HG03442 (cell line): ENCODE measurements around the gene PTPN2.

Experiments used
- ATAC-seq: cut with Tn5 transposase; IDR thresholded peaks from one replicate; pipeline ENCODE4 v1.9.1; 2021; ENCODE audit warnings: mild to moderate bottlenecking, moderate library complexity; ENCODE audit not compliant: unreplicated experiment

Gene PTPN2

GRCh38 chr18:12828116-12829051 lies 55.7 kb downstream of the PTPN2 start:
- ATAC-seq: no peak

- no peak for ATAC-seq
Observed at GRCh38 chr18:12827588-12827987, 56.4 kb downstream of the PTPN2 start.

GRCh38 chr18:12825230-12825629 lies 58.8 kb downstream of the PTPN2 start:
- no peak for ATAC-seq

GRCh38 chr18:12823892-12824291 lies 60.1 kb downstream of the PTPN2 start:
- ATAC-seq: no peak

- ATAC-seq: no peak
Observed at GRCh38 chr18:12821408-12821807, 62.6 kb downstream of the PTPN2 start.

GRCh38 chr18:12820506-12820905 lies 63.5 kb downstream of the PTPN2 start:
- ATAC-seq: no peak

GRCh38 chr18:12819841-12820240 lies 64.2 kb downstream of the PTPN2 start:
- no peak for ATAC-seq

GRCh38 chr18:12819322-12819721 lies 64.7 kb downstream of the PTPN2 start:
- ATAC-seq: peak; percentile 72

- no peak for ATAC-seq
Observed at GRCh38 chr18:12818243-12818642, 65.8 kb downstream of the PTPN2 start.

- no peak for ATAC-seq
Observed at GRCh38 chr18:12816451-12816850, 67.6 kb downstream of the PTPN2 start.

- ATAC-seq: no peak
Observed at GRCh38 chr18:12811191-12811950, 72.7 kb downstream of the PTPN2 start.

GRCh38 chr18:12803069-12803936 lies 80.7 kb downstream of the PTPN2 start:
- ATAC-seq: peak; percentile 63

- no peak for ATAC-seq
Observed at GRCh38 chr18:12802538-12802937, 81.5 kb downstream of the PTPN2 start.

GRCh38 chr18:12796448-12796847 lies 87.6 kb downstream of the PTPN2 start:
- ATAC-seq: no peak

GRCh38 chr18:12791610-12792009 lies 92.4 kb downstream of the PTPN2 start:
- ATAC-seq: no peak

- ATAC-seq: no peak
Observed at GRCh38 chr18:12786669-12787068, 97.4 kb downstream of the PTPN2 start.

GRCh38 chr18:12783524-12783923 lies 100.5 kb downstream of the PTPN2 start:
- no peak for ATAC-seq

- ATAC-seq: no peak
Observed at GRCh38 chr18:12782521-12782920, 101.5 kb downstream of the PTPN2 start.

GRCh38 chr18:12779456-12779855 lies 104.6 kb downstream of the PTPN2 start:
- ATAC-seq: no peak

- no peak for ATAC-seq
Observed at GRCh38 chr18:12779043-12779442, 105.0 kb downstream of the PTPN2 start.

GRCh38 chr18:12777500-12777944 lies 106.5 kb downstream of the PTPN2 start:
- no peak for ATAC-seq
